Activated T-cell treated with anti-CD3 and anti-CD28 coated beads, Interleukin-2, amount 50 U/mL, for 24 hours (primary cell): Measurements from ENCODE around the gene CYS1.
"Not testable (repeated sequence)": the region's sequence is repeated elsewhere in the genome, so short reads cannot be mapped to it uniquely, and the experiment has no call there.

Experiments used
- DNase-seq: peaks from one replicate; pipeline ENCODE4 v3.0.0-alpha.2; 2020
- H3K27ac Mint-ChIP-seq: 2 replicates; pipeline ENCODE4 v1.8.0; 2020; ENCODE audit warnings: mild to moderate bottlenecking, mixed read lengths
- H3K27me3 Mint-ChIP-seq: 2 replicates; pipeline ENCODE4 v1.8.0; 2020; ENCODE audit warnings: mixed read lengths
- H3K36me3 Mint-ChIP-seq: 2 replicates; pipeline ENCODE4 v1.8.0; 2020; ENCODE audit warnings: low read depth, mixed read lengths
- H3K4me1 Mint-ChIP-seq: 2 replicates; pipeline ENCODE4 v1.8.0; 2020; ENCODE audit warnings: low read depth, mixed read lengths
- H3K4me3 Mint-ChIP-seq: 2 replicates; pipeline ENCODE4 v1.8.0; 2020; ENCODE audit warnings: mild to moderate bottlenecking, moderate library complexity, mixed read lengths
- H3K9me3 Mint-ChIP-seq: 2 replicates; pipeline ENCODE4 v1.8.0; 2020; ENCODE audit warnings: mixed read lengths

The CYS1 gene

DNA sequence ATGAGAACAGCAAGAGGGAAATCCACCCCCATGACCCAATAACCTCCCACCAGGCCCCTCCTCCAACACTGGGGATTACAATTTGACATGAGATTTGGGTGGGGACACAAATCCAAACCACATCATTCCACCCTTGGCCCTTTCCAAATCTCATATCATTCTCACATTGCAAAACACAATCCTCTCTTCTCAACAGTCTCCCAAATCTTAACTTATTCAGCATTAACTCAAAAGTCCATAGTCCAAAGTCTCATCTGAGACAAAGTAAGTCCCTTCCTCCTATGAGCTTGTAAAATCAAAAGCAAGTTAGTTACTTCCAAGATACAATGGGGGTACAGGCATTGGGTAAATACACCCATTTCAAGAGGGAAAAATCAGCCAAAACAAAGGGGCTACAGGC lies 24.7 kb upstream of the CYS1 start:
- not testable (repeated sequence) for DNase-seq, H3K27ac Mint-ChIP-seq, H3K4me1 Mint-ChIP-seq, H3K4me3 Mint-ChIP-seq, H3K36me3 Mint-ChIP-seq, H3K27me3 Mint-ChIP-seq, H3K9me3 Mint-ChIP-seq

DNA sequence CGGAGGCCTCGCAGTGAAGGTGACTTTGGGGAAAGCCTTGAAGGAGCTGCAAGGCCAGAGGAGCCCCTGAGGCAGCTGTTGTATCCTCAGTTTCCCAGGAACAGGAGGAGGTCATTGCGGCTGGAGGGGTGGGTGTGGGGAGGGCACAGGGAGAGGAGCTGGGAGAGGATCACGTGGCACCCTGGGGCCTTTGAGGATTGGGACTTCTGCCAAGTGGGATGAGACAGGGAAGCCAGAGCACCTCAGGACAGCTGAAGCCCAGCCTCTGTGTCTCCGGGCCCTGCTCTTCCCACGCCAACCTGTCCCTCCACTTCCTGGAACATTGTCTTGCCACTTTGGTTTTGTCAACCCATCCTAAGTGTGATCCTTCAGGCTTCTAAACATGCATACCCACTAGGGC lies 23.0 kb upstream of the CYS1 start:
- Mint-ChIP-seq H3K27ac (no peak overlapping the region), H3K36me3 (no peaks in the 10 kb centered on the region), H3K9me3 (peaks cover 7% of the 10 kb centered on the region), H3K27me3 (peaks cover 2% of the 10 kb centered on the region), H3K4me3 (no peak overlapping the region), H3K4me1 (no peaks in the 10 kb centered on the region)
- DNase-seq: no peak

DNA sequence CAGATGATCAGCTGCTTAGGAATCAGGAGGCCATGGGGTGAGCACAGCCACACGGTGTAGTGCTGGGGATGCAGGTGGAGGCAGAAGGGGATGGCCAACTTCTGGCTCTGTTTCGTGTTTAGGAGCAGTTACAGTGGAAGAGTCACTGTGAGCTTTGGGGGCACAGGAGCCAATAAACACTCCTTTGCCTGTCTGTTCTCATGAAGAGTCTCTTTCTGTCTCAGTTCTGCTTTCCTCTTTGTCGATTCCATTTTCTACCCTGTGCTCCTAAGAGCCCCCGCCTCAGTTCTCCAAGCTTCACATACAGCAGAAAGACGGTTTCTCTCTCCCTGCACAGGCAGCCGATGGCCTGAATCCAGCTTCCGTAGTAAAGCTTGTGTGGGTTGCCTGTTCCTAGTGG lies 21.3 kb upstream of the CYS1 start:
- H3K27me3 Mint-ChIP-seq: peaks cover 14% of the 10 kb centered on the region
- H3K27ac Mint-ChIP-seq: no peak overlapping the region
- H3K9me3 Mint-ChIP-seq: no peaks in the 10 kb centered on the region
- H3K4me1 Mint-ChIP-seq: no peaks in the 10 kb centered on the region
- DNase-seq: no peak
- no peak overlapping the region for H3K4me3 Mint-ChIP-seq
- no peaks in the 10 kb centered on the region for H3K36me3 Mint-ChIP-seq

DNA sequence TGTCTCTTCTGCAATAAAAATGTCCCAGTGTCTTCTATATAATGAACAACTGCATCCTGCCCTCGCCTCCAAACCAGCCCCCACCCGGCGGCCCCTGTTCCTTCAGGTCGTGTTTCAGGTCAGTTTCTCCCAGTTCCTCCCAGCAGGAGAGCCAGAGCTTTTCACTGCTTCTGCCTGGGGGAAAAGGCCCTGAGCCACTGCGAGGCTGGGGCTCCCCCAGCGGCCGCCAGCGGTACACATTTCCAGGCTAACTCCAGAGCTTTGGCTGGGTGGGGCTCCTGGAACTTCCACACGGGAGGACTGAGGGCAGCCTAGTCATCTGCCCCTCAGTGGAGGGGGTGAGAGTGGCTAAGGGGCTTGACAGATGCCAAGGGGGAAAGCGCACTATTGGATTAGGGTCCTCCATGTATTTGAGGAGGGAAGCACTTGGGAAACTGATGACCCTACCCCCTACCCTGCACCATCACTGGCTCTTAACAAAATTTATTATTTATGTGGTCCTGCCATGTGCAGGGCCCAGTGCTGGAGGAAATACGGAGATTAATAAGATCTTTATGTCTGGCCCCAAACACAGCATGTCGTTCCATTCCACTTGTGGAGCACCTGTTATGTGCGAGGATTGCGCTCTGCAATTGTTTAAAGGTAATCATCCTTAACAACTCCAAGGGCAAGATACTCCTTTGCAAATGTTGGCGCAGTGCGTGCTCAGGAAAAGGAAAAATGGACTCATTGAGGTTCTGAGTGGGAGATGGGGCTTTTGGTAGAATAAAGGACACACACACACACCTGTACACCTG lies 17.3 kb upstream of the CYS1 start:
- H3K27ac Mint-ChIP-seq: no peak overlapping the region
- no peaks in the 10 kb centered on the region for H3K4me1 Mint-ChIP-seq
- no peak overlapping the region for H3K4me3 Mint-ChIP-seq
- no peaks in the 10 kb centered on the region for H3K9me3 Mint-ChIP-seq
- no peaks in the 10 kb centered on the region for H3K36me3 Mint-ChIP-seq
- peaks cover 50% of the 10 kb centered on the region for H3K27me3 Mint-ChIP-seq
- peak; percentile 57 for DNase-seq

DNA sequence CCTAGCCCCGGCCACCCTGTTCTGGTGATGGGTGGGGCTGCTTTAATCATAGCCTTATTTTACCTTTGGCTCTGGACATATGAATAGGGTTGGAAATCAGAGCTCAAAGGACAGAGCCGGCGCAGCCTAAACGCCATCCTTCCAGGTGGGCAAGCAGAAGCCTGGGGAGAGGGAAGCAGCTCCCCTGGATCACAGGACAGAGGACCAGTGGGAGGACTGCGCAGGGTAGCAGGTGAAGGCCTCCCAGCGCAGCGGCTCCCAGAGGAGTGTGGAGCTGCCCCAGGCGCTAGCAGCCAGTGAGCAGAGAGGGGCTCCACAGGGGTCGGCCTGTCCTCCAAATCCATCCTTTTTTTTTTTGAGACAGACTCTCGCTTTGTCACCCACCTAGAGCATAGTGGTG lies 16.4 kb upstream of the CYS1 start:
- H3K36me3 Mint-ChIP-seq: no peaks in the 10 kb centered on the region
- H3K27ac Mint-ChIP-seq: no peak overlapping the region
- H3K4me1 Mint-ChIP-seq: peaks cover 3% of the 10 kb centered on the region
- no peak overlapping the region for H3K4me3 Mint-ChIP-seq
- H3K9me3 Mint-ChIP-seq: peaks cover 6% of the 10 kb centered on the region
- peaks cover 59% of the 10 kb centered on the region for H3K27me3 Mint-ChIP-seq
- DNase-seq: no peak

DNA sequence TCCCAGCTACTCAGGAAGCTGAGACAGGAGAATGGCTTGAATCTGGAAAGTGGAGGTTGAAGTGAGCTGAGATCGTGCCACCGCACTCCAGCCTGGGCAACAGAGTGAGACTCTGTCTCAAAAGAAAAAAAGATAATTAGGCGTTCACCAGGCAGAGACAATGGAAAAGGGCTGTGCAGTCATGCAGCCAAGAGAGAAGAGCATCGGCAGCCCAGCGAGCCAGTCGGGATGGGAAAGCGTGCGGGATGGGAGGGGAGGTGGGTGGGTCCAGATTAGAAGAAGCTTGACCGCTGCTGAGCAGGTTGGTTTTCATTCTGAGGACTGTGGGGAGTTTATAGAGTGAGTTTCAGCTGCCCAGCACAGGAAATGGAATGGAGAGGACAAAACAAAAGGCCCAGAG lies 15.0 kb upstream of the CYS1 start:
- no peaks in the 10 kb centered on the region for H3K36me3 Mint-ChIP-seq
- H3K9me3 Mint-ChIP-seq: peaks cover 6% of the 10 kb centered on the region
- no peak overlapping the region for H3K27ac Mint-ChIP-seq
- DNase-seq: no peak
- peaks cover 70% of the 10 kb centered on the region for H3K27me3 Mint-ChIP-seq
- H3K4me3 Mint-ChIP-seq: no peak overlapping the region
- H3K4me1 Mint-ChIP-seq: peaks cover 6% of the 10 kb centered on the region

DNA sequence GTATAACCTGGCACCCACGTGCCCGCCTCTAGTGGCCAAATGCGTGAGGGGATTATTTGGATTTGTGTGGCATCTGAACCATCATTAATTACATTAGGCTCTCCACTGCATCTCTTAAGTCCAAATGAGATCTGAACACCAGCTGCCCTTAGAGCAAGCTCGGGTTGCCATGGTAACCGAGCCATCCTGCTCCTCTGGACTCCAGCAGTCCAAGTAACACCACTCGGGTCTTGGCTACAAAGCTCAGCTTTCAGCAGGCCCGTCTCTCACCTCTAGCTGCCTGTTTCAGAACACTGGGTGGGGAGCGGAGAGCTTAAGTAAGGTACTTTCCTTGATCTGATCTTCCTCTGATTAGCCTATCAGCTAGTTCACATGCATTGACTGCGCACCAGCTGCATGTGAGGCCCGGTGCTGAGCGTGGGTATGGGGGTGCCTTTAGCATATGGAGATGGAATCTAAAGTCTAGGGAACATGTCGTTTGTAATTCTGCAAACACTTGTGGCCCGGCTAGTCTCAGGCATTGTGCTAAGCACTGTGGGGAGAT lies 14.1 kb upstream of the CYS1 start:
- Mint-ChIP-seq H3K9me3 (peaks cover 6% of the 10 kb centered on the region), H3K27me3 (peaks cover 78% of the 10 kb centered on the region), H3K36me3 (no peaks in the 10 kb centered on the region), H3K4me1 (peaks cover 6% of the 10 kb centered on the region), H3K27ac (no peak overlapping the region), H3K4me3 (no peak overlapping the region)
- no peak for DNase-seq

DNA sequence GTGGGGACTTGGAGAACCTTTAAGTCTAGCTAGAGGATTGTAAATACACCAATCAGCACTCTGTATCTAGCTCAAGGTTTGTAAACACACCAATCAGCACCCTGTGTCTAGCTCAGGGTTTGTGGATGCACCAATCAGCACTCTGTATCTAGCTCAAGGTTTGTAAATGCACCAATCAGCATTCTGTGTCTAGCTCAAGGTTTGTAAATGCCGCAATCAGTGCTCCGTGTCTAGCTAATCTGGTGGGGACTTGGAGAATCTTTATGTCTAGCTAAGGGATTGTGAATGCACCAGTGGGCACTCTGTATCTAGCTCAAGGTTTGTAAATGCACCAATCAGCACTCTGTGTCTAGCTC lies 11.7 kb upstream of the CYS1 start:
- H3K4me3 Mint-ChIP-seq, DNase-seq, H3K27ac Mint-ChIP-seq, H3K36me3 Mint-ChIP-seq, H3K4me1 Mint-ChIP-seq, H3K9me3 Mint-ChIP-seq: not testable (repeated sequence)
- H3K27me3 Mint-ChIP-seq: peaks cover 73% of the 10 kb centered on the region

DNA sequence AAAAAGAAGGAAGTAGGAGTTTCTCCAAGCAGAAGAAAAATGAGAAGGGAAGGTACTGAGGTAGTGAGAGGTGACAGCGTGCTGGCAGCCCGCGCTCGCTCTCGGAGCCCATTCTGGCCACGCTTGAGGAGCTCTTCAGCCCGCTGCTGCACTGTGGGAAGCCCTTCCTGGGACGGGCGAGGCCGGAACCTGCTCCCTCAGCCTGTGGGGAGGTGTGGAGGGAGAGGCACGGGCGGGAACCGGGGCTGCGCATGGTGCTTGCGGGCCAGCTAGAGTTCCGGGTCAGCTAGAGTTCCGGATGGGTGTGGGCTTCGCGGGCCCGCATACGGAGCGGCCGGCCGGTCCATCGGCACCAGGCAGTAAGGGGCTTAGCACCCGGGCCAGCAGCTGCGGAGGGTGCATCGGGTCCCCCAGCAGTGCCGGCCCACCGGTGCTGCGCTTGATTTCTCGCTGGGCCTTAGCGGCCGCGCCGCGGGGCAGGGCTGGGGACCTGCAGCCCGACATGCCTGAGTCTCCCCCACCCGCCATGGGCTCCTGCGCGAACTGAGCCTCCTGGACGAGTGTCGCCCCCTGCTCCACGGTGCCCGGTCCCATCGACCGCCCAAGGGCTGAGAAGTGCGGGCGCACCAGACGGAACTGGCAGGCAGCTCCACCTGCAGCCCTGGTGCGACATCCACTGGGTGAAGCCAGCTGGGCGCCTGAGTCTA lies 11.1 kb upstream of the CYS1 start:
- Mint-ChIP-seq H3K36me3 (no peaks in the 10 kb centered on the region), H3K27me3 (peaks cover 76% of the 10 kb centered on the region), H3K4me3 (peak overlapping the region; percentile 59), H3K4me1 (peaks cover 6% of the 10 kb centered on the region), H3K9me3 (peaks cover 6% of the 10 kb centered on the region), H3K27ac (no peak overlapping the region)
- DNase-seq: peak; percentile 56

DNA sequence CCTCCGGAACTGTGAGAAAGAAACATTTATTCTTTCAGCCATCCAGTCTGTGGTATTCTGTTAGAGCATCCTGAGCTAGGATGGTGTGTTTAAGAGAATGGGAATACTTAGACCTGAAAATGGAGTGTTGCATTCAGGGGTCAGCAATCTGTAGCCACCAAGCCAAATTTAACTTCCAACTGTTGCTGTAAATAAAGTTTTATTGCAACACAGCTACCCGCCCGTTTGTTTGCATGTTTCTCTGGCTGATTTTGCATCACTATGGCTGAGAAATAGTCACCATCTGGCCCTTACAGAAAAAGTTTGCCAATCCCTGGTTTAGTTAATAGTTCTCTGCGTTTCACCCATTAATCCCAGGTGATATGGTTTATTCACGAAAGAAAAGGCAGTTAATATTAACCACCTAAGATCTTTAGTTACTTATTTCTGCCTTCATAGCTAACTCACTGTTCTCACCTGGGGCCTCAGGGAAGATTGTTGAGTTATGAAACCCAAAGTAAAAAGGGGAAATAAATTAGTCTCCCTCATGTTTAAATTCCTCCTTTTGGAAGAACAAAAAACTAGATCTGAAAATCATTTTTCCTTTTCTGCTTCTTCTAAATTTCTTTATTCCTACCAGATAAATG lies 9.5 kb upstream of the CYS1 start:
- H3K9me3 Mint-ChIP-seq: peaks cover 6% of the 10 kb centered on the region
- H3K27ac Mint-ChIP-seq: no peak overlapping the region
- DNase-seq: no peak
- H3K36me3 Mint-ChIP-seq: no peaks in the 10 kb centered on the region
- no peak overlapping the region for H3K4me3 Mint-ChIP-seq
- peaks cover 74% of the 10 kb centered on the region for H3K27me3 Mint-ChIP-seq
- H3K4me1 Mint-ChIP-seq: peaks cover 6% of the 10 kb centered on the region

DNA sequence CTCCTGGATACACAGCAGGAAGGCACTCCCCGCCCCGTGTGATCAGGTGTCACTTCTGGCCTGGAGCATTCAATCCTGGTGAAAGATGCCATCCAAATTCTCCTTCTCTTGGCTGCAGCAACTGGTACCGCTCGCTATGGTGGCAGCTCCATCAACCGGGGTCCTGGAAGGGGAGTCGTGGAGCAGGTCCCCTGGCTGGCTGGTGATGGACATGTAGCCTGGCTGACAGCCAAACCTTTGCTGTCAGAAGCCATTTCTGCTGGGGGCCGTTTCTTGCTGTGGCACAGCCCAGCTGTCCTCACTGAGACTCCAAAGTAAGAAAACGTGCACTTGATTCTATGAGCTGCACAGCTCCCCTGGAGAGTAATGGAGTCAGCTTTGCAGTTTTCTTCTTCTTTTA lies 7.1 kb upstream of the CYS1 start:
- H3K36me3 Mint-ChIP-seq: no peaks in the 10 kb centered on the region
- peaks cover 5% of the 10 kb centered on the region for H3K9me3 Mint-ChIP-seq
- no peak for DNase-seq
- H3K27me3 Mint-ChIP-seq: peaks cover 77% of the 10 kb centered on the region
- H3K4me3 Mint-ChIP-seq: no peak overlapping the region
- no peak overlapping the region for H3K27ac Mint-ChIP-seq
- peaks cover 14% of the 10 kb centered on the region for H3K4me1 Mint-ChIP-seq

DNA sequence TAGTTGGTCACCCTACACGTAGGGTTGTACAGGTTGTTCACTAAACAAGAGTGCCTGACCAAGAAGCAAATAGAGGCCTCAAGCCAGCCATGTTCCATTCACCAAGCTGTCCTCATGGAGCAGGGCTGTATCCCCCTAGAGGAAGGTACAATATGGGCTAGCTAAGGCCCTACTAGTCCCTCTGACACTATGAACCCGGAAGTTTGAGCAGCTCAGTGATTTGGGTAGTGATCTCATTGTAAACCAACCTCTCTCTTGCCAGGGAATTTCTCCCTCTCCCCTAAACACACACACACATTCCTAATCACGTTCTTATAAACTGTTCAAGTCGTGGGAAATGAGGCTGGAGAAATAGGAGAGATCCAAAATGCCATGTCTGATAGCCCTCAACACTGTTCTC lies 6.7 kb upstream of the CYS1 start:
- no peak overlapping the region for H3K27ac Mint-ChIP-seq
- peaks cover 12% of the 10 kb centered on the region for H3K4me1 Mint-ChIP-seq
- no peak overlapping the region for H3K4me3 Mint-ChIP-seq
- H3K9me3 Mint-ChIP-seq: peaks cover under 1% of the 10 kb centered on the region
- H3K36me3 Mint-ChIP-seq: no peaks in the 10 kb centered on the region
- peaks cover 75% of the 10 kb centered on the region for H3K27me3 Mint-ChIP-seq
- DNase-seq: no peak

DNA sequence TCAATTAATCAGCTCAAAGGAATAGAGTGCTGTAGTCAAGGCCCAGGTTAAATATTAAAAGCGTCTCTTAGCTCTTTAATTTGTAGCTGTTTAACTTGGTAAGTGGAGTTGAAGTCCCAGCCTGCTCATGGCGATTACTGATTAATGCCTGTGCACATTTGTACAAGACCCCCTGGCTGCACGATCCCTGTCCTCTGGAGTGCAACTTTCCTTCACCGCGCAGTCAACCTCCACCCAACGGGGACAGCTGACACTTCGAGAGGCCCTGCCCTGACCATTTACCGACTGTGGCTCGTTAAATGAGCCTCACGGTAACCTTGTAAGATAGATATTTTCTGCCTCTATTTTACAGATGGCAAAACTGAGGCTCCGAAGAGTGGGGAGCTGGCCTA lies 5.5 kb upstream of the CYS1 start:
- Mint-ChIP-seq H3K36me3 (no peaks in the 10 kb centered on the region), H3K4me1 (peaks cover 15% of the 10 kb centered on the region)
- DNase-seq: no peak

DNA sequence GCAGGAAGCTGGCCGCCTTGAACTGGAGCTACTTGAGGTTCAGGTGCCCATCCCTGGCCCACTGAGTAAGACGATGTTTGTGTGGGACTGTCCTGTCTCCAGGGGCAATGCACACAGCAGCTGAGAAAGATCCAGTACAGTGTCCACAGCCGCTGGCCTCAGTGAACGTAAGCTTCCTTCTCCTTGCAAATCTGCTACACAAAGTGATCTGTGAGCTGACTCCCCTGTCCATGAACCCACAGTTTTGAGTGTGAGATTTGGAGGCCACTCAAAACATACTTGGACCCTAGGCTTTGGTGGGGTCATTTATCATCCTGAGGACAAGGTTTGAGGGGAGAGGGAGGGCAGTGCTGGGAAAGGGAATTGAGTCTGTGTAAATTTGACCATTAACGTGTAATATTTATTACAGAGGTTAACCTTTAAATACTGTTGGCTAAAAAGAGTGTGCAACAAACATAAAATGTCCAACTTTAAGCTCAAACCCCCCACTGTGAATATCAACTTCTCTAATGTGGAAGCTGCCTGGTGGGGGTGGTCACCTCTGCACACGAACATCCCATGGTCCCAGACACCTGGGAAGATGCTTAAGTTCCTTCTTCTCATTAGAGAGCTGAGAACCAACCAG lies 4.9 kb upstream of the CYS1 start:
- no peak overlapping the region for H3K27ac Mint-ChIP-seq
- H3K27me3 Mint-ChIP-seq: peaks cover 74% of the 10 kb centered on the region
- peaks cover 16% of the 10 kb centered on the region for H3K4me1 Mint-ChIP-seq
- no peaks in the 10 kb centered on the region for H3K9me3 Mint-ChIP-seq
- no peak overlapping the region for H3K4me3 Mint-ChIP-seq
- no peaks in the 10 kb centered on the region for H3K36me3 Mint-ChIP-seq
- no peak for DNase-seq

More for the DNA sequence above, 5.5 kb upstream of the CYS1 start:
- no peak overlapping the region for H3K27ac Mint-ChIP-seq
- H3K9me3 Mint-ChIP-seq: no peaks in the 10 kb centered on the region
- H3K4me3 Mint-ChIP-seq: no peak overlapping the region
- H3K27me3 Mint-ChIP-seq: peaks cover 77% of the 10 kb centered on the region
